Measurements from ENCODE around the gene HIBCH.

GRCh38 chr2:190351955-190352354 lies 32.3 kb upstream of the HIBCH start:
- TF ChIP-seq CTCF (conservative IDR thresholded peaks at IDR 0.05; ENCODE audit: low read length) (no peak), EZH2phosphoT487 (IDR thresholded peaks at IDR 0.05; ENCODE audit: borderline replicate concordance, low read depth, low read length) (no peak)
